Right lobe of liver (tissue), 4 donors: ENCODE data around the gene PLEKHA1.

Source experiments
- POLR2A ChIP-seq: fragments of 450-650 bp; IDR thresholded peaks from one replicate; pipeline ENCODE4 v1.6.1; 2017; ENCODE audit warnings: antibody characterized with exemption, mild to moderate bottlenecking
- TF ChIP-seq, protein P1 (sequence below), 4 donors: fragments of 200-600 bp in 3 of 4; fragments of 450-650 bp in 1 of 4; IDR thresholded peaks; one replicate each; pipeline versions ENCODE4 v1.5.1 to v1.8.0; 2016 to 2022; ENCODE audit warnings: antibody characterized with exemption in 4 of 4, mild to moderate bottlenecking in 2 of 4
- donor health status: DM: no; HTN: no; CAD: no.
- donor health status: DM: no; HTN: no; CAD: no.
- donor health status: DM: no; HTN: yes; CAD: no.

- TF ChIP-seq, protein P1, sequence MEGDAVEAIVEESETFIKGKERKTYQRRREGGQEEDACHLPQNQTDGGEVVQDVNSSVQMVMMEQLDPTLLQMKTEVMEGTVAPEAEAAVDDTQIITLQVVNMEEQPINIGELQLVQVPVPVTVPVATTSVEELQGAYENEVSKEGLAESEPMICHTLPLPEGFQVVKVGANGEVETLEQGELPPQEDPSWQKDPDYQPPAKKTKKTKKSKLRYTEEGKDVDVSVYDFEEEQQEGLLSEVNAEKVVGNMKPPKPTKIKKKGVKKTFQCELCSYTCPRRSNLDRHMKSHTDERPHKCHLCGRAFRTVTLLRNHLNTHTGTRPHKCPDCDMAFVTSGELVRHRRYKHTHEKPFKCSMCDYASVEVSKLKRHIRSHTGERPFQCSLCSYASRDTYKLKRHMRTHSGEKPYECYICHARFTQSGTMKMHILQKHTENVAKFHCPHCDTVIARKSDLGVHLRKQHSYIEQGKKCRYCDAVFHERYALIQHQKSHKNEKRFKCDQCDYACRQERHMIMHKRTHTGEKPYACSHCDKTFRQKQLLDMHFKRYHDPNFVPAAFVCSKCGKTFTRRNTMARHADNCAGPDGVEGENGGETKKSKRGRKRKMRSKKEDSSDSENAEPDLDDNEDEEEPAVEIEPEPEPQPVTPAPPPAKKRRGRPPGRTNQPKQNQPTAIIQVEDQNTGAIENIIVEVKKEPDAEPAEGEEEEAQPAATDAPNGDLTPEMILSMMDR (IDR thresholded peaks at IDR 0.05): no peak
- no peak for TF ChIP-seq POLR2A
Observed at GRCh38 chr10:122473116-122473515, 98.6 kb downstream of the PLEKHA1 start.
